Measurements from ENCODE around the gene SCMH1.

The SCMH1 gene

GRCh38 chr1:41108696-41109275 is 133.3 kb downstream of the SCMH1 start:
- no peak for TF ChIP-seq CTCF (conservative IDR thresholded peaks at IDR 0.05; ENCODE audit: low read depth, low read length)
- peak; percentile 67 for DNase-seq (ENCODE audit: low read depth)
- no peak overlapping the region for H3K4me3 ChIP-seq (ENCODE audit: low read depth, low read length)

- DNase-seq (ENCODE audit: low read depth) = no peak
- TF ChIP-seq CTCF (conservative IDR thresholded peaks at IDR 0.05; ENCODE audit: low read depth, low read length) = no peak
- no peak overlapping the region for H3K4me3 ChIP-seq (ENCODE audit: low read depth, low read length)
These were observed 138.3 kb downstream of the SCMH1 start for GRCh38 chr1:41103766-41104165.

GRCh38 chr1:41102653-41103052 is 139.5 kb downstream of the SCMH1 start:
- no peak for TF ChIP-seq CTCF (conservative IDR thresholded peaks at IDR 0.05; ENCODE audit: low read depth, low read length)
- no peak overlapping the region for H3K4me3 ChIP-seq (ENCODE audit: low read depth, low read length)
- DNase-seq (ENCODE audit: low read depth) = no peak

GRCh38 chr1:41101950-41102607 is 140.0 kb downstream of the SCMH1 start:
- no peak for TF ChIP-seq CTCF (conservative IDR thresholded peaks at IDR 0.05; ENCODE audit: low read depth, low read length)
- DNase-seq (ENCODE audit: low read depth) = peak; percentile 95
- H3K4me3 ChIP-seq (ENCODE audit: low read depth, low read length) = no peak overlapping the region

GRCh38 chr1:41101076-41101475 is 141.0 kb downstream of the SCMH1 start:
- H3K4me3 ChIP-seq (ENCODE audit: low read depth, low read length) = no peak overlapping the region
- TF ChIP-seq CTCF (conservative IDR thresholded peaks at IDR 0.05; ENCODE audit: low read depth, low read length) = no peak
- no peak for DNase-seq (ENCODE audit: low read depth)

- no peak for TF ChIP-seq CTCF (conservative IDR thresholded peaks at IDR 0.05; ENCODE audit: low read depth, low read length)
- DNase-seq (ENCODE audit: low read depth) = no peak
- H3K4me3 ChIP-seq (ENCODE audit: low read depth, low read length) = no peak overlapping the region
These were observed 141.9 kb downstream of the SCMH1 start for GRCh38 chr1:41100170-41100569.
